Epithelial cell of esophagus (primary cell): ENCODE results near the gene LYSMD4.
"Not testable (repeated sequence)": the region's sequence is repeated elsewhere in the genome, so short reads cannot be mapped to it uniquely, and the experiment has no call there.

Source experiments
- DNase-seq: peaks from one replicate; pipeline ENCODE4 v3.0.0; 2010; ENCODE audit warnings: low read depth
- H3K4me3 ChIP-seq: 2 replicates; pipeline ENCODE4 v1.5.1; 2011; ENCODE audit warnings: mild to moderate bottlenecking, low read length, control low read depth
- CTCF ChIP-seq: IDR thresholded peaks from 2 replicates; pipeline ENCODE4 v1.5.1; 2011; ENCODE audit warnings: low read depth, mild to moderate bottlenecking, low read length, control low read depth, inconsistent platforms; ENCODE audit not compliant: insufficient read depth; ENCODE audit errors: missing control alignments

The LYSMD4 gene

GRCh38 chr15:99753066-99753465 is 19.8 kb upstream of the LYSMD4 start:
- no peak for TF ChIP-seq CTCF
- DNase-seq: no peak
- H3K4me3 ChIP-seq: no peak overlapping the region

GRCh38 chr15:99752556-99752955 is 19.3 kb upstream of the LYSMD4 start:
- no peak for DNase-seq
- no peak overlapping the region for H3K4me3 ChIP-seq
- TF ChIP-seq CTCF: no peak

- not testable (repeated sequence) for DNase-seq, H3K4me3 ChIP-seq
These were observed 17.1 kb upstream of the LYSMD4 start for GRCh38 chr15:99750326-99750725.

DNA sequence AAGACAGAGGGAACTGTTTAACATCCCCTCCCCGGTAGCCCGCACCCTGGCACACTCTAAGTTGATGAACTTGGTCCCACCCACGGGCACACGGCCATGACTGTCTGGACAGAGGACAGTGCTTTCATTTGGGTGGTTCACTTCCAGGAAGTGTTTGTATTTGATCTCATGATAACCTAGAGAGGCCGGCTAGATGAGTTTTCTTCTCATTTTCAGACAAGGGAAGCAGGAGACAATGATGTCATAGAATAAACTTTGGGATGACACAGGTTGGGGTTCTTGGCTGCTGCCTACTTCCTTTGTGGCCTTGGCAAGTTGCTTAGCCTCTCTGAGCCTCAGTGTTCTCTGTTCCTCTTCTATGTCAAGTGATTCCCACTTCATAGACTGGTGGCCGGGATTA is 16.1 kb upstream of the LYSMD4 start:
- no peak overlapping the region for H3K4me3 ChIP-seq
- no peak for TF ChIP-seq CTCF
- peak; percentile 47 for DNase-seq

DNA sequence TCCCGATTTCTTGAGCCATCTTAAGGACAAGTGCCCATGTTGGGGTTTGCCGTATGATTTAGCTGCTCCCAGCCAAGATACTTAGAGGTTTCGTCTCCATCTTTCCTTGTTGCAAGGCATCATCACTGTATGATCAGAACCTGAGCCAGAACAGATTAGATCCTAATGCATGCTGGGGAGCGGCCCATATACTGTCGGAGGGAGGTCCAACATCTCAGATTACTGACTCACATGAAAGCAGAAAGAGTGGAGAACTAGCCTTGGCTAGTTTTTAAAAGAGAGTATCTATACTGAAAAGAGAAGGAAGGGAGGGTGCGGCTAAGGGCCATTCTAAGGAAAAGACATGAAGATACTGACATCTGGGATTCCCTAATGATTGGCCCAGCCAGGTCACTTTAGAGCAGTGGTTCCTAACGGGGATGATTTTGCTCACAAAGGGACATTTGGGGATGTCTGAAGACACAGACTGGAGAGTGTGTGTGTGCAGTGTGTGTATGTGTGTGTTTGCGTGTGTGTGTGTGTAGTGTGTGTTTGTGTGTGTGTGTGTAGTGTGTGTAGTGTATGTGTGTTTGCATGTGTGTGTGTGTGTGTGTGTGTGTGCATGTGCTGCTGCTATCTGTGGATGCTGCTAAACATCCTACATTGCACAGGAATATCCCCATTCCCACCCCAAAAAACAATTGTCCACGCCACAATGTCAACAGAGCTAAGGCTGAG is 12.3 kb upstream of the LYSMD4 start:
- no peak for DNase-seq
- no peak for TF ChIP-seq CTCF
- no peak overlapping the region for H3K4me3 ChIP-seq

DNA sequence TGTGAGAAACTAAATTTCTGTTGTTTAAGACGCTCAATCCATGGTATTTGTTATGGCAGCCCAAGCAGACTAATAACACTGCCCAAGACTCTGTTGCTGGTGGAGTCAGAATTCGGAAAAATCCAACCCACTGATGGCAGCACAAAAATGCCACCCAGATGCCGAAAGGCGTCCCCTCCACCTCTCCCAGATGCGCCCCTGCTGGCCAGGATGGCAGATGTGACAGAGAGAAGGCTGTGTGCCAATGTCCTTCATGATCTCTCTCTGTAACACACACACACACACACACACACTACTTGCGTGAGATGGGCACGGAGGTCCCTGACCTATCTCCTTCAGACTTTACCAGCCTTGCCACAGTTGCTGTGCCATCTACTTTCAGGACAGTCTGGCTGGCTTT is 10.9 kb upstream of the LYSMD4 start:
- no peak for TF ChIP-seq CTCF
- H3K4me3 ChIP-seq: no peak overlapping the region
- DNase-seq: no peak

DNA sequence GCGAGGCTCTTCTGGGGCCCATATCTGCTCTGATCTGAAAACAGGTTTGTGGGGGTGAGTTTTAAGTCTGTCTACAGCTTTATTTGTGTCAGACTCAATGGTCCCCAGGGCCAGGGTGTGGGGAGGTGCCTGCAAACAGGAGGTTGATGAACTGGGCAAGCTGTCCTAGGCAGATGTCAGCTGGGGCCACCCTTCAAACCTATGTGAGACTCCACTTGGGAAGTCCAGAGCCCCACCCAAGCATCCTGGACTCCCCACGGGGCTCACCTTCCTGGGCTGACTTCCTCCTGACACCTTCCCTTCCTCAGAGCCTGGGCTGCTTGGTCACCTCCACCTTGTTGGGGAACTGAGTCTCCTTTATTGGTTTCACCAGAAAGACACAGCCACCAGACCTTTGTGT is 8.6 kb upstream of the LYSMD4 start:
- no peak for DNase-seq
- no peak overlapping the region for H3K4me3 ChIP-seq
- TF ChIP-seq CTCF: no peak
